ENCODE results near the gene IMPDH1.

IMPDH1 gene

GRCh38 chr7:128350708-128351295, 59.0 kb downstream of the IMPDH1 start:
- Histone ChIP-seq H3K4me1 (ENCODE audit: low read length) (no peaks in the 10 kb centered on the region), H2AFZ (ENCODE audit: low read length) (no peak overlapping the region), H3K9ac (ENCODE audit: low read length) (no peak overlapping the region), H3K27me3 (replicated peaks; ENCODE audit: insufficient read depth, low read length) (peaks cover 56% of the 10 kb centered on the region), H3K4me2 (ENCODE audit: low read depth, low read length) (no peak overlapping the region), H3K9me3 (replicated peaks; ENCODE audit: insufficient read depth, low read length) (no peaks in the 10 kb centered on the region), H3K36me3 (replicated peaks; ENCODE audit: insufficient read depth, low read length) (no peaks in the 10 kb centered on the region), H3K9me2 (replicated peaks; ENCODE audit: insufficient read depth, low read length) (no peaks in the 10 kb centered on the region), H3F3A (ENCODE audit: insufficient read depth, low read length) (no peaks in the 10 kb centered on the region), H3K4me3 (ENCODE audit: low read length) (no peak overlapping the region), H3K79me2 (ENCODE audit: low read length) (no peaks in the 10 kb centered on the region), H4K20me1 (ENCODE audit: insufficient read depth, low read length) (no peaks in the 10 kb centered on the region), H3K27ac (ENCODE audit: low read length) (no peak overlapping the region)
- DNase-seq = no peak
- TF ChIP-seq EZH2 (optimal IDR thresholded peaks at IDR 0.05; ENCODE audit: low read depth, low read length) = no peak
- TF ChIP-seq EZH2phosphoT487 (IDR thresholded peaks at IDR 0.05; ENCODE audit: low read length) = no peak

GRCh38 chr7:128349466-128349825, 60.3 kb downstream of the IMPDH1 start:
- H3K27me3 ChIP-seq (replicated peaks; ENCODE audit: insufficient read depth, low read length) = peaks cover 51% of the 10 kb centered on the region

GRCh38 chr7:128347647-128348097, 62.1 kb downstream of the IMPDH1 start:
- peak; percentile 42 for DNase-seq
- Histone ChIP-seq H3K79me2 (ENCODE audit: low read length) (peaks cover 9% of the 10 kb centered on the region), H3K27me3 (replicated peaks; ENCODE audit: insufficient read depth, low read length) (peaks cover 36% of the 10 kb centered on the region), H3K4me3 (ENCODE audit: low read length) (no peak overlapping the region), H3K4me1 (ENCODE audit: low read length) (0 out of 2 replicates have a peak, but pooled peaks cover 3% of the 10 kb centered on the region), H3K9ac (ENCODE audit: low read length) (no peak overlapping the region), H3F3A (ENCODE audit: insufficient read depth, low read length) (peaks cover 7% of the 10 kb centered on the region), H2AFZ (ENCODE audit: low read length) (no peak overlapping the region), H3K36me3 (replicated peaks; ENCODE audit: insufficient read depth, low read length) (no peaks in the 10 kb centered on the region), H3K9me2 (replicated peaks; ENCODE audit: insufficient read depth, low read length) (no peaks in the 10 kb centered on the region), H4K20me1 (ENCODE audit: insufficient read depth, low read length) (no peaks in the 10 kb centered on the region), H3K27ac (ENCODE audit: low read length) (no peak overlapping the region), H3K9me3 (replicated peaks; ENCODE audit: insufficient read depth, low read length) (no peaks in the 10 kb centered on the region), H3K4me2 (ENCODE audit: low read depth, low read length) (no peak overlapping the region)
- TF ChIP-seq EZH2 (optimal IDR thresholded peaks at IDR 0.05; ENCODE audit: low read depth, low read length) (no peak), CTCF (IDR thresholded peaks at IDR 0.05; ENCODE audit: low read length) (peak; percentile 78)

More at GRCh38 chr7:128349466-128349825, 60.3 kb downstream of the IMPDH1 start:
- H3K36me3 ChIP-seq (replicated peaks; ENCODE audit: insufficient read depth, low read length) = no peaks in the 10 kb centered on the region
- no peak overlapping the region for H2AFZ ChIP-seq (ENCODE audit: low read length)
- no peaks in the 10 kb centered on the region for H3K9me3 ChIP-seq (replicated peaks; ENCODE audit: insufficient read depth, low read length)
- TF ChIP-seq CTCF (IDR thresholded peaks at IDR 0.05; ENCODE audit: low read length) (no peak), EZH2 (optimal IDR thresholded peaks at IDR 0.05; ENCODE audit: low read depth, low read length) (no peak), EZH2phosphoT487 (IDR thresholded peaks at IDR 0.05; ENCODE audit: low read length) (no peak)
- H3K4me2 ChIP-seq (ENCODE audit: low read depth, low read length) = no peak overlapping the region
- H4K20me1 ChIP-seq (ENCODE audit: insufficient read depth, low read length) = no peaks in the 10 kb centered on the region
- no peaks in the 10 kb centered on the region for H3F3A ChIP-seq (ENCODE audit: insufficient read depth, low read length)
- H3K79me2 ChIP-seq (ENCODE audit: low read length) = no peaks in the 10 kb centered on the region
- no peak overlapping the region for H3K9ac ChIP-seq (ENCODE audit: low read length)
- no peak overlapping the region for H3K27ac ChIP-seq (ENCODE audit: low read length)
- no peak overlapping the region for H3K4me3 ChIP-seq (ENCODE audit: low read length)
- H3K9me2 ChIP-seq (replicated peaks; ENCODE audit: insufficient read depth, low read length) = no peaks in the 10 kb centered on the region
- no peak for DNase-seq
- no peaks in the 10 kb centered on the region for H3K4me1 ChIP-seq (ENCODE audit: low read length)

- Histone ChIP-seq H3K9ac (ENCODE audit: low read length) (no peak overlapping the region), H2AFZ (ENCODE audit: low read length) (peak overlapping the region; percentile 97), H3K4me2 (ENCODE audit: low read depth, low read length) (peak overlapping the region; percentile 79; the same call in 1 of the 2 replicates), H3K4me1 (ENCODE audit: low read length) (0 out of 2 replicates have a peak, but pooled peaks cover 8% of the 10 kb centered on the region), H3K9me3 (replicated peaks; ENCODE audit: insufficient read depth, low read length) (no peaks in the 10 kb centered on the region), H3K4me3 (ENCODE audit: low read length) (peak overlapping the region; percentile 80; the same call in 1 of the 2 replicates), H3K27me3 (replicated peaks; ENCODE audit: insufficient read depth, low read length) (peaks cover 13% of the 10 kb centered on the region), H3K9me2 (replicated peaks; ENCODE audit: insufficient read depth, low read length) (no peaks in the 10 kb centered on the region), H4K20me1 (ENCODE audit: insufficient read depth, low read length) (0 out of 2 replicates have a peak, but pooled peaks cover 5% of the 10 kb centered on the region), H3F3A (ENCODE audit: insufficient read depth, low read length) (peaks cover 7% of the 10 kb centered on the region), H3K79me2 (ENCODE audit: low read length) (peaks cover 42% of the 10 kb centered on the region), H3K36me3 (replicated peaks; ENCODE audit: insufficient read depth, low read length) (no peaks in the 10 kb centered on the region), H3K27ac (ENCODE audit: low read length) (no peak overlapping the region)
- no peak for TF ChIP-seq CTCF (IDR thresholded peaks at IDR 0.05; ENCODE audit: low read length)
- no peak for TF ChIP-seq EZH2 (optimal IDR thresholded peaks at IDR 0.05; ENCODE audit: low read depth, low read length)
- TF ChIP-seq EZH2phosphoT487 (IDR thresholded peaks at IDR 0.05; ENCODE audit: low read length) = no peak
- DNase-seq = no peak
These were observed 65.4 kb downstream of the IMPDH1 start for GRCh38 chr7:128344431-128344774.
